Hepatocyte (in vitro differentiated cells): ENCODE data around the gene TANGO2. TPM values are rescaled to one million over a fixed set of nuclear protein-coding genes. Genes with fewer than 3 reads are reported as not detected.
A peak's percentile ranks its signal among the peaks of the same experiment; 100 is the strongest.

Source experiments
- DNase-seq: peaks from one replicate; pipeline ENCODE4 v3.0.0-alpha.2; 2016; ENCODE audit warnings: low spot score
- H2AFZ ChIP-seq: fragments of 200-600 bp; sonication (generic); 2 replicates; pipeline ENCODE4 v1.6.0; 2016; ENCODE audit warnings: antibody characterized with exemption, mild to moderate bottlenecking
- H3K27ac ChIP-seq: fragments of 200-600 bp; sonication (generic); 2 replicates; pipeline ENCODE4 v1.5.1; 2016; ENCODE audit warnings: mild to moderate bottlenecking
- H3K27me3 ChIP-seq: fragments of 200-600 bp; sonication (generic); 2 replicates; pipeline ENCODE4 v1.6.1; 2016
- H3K36me3 ChIP-seq: fragments of 200-600 bp; sonication (generic); replicated peaks from 2 replicates; pipeline ENCODE4 v1.5.1; 2016; ENCODE audit warnings: low read depth; ENCODE audit not compliant: insufficient read depth
- H3K4me1 ChIP-seq: fragments of 200-600 bp; sonication (generic); 2 replicates; pipeline ENCODE4 v1.5.1; 2016; ENCODE audit warnings: mild to moderate bottlenecking, moderate library complexity; ENCODE audit not compliant: insufficient read depth
- H3K4me2 ChIP-seq: fragments of 200-600 bp; sonication (generic); 2 replicates; pipeline ENCODE4 v1.6.0; 2016
- H3K4me3 ChIP-seq: fragments of 200-600 bp; sonication (generic); 2 replicates; pipeline ENCODE4 v1.5.1; 2016; ENCODE audit warnings: mild to moderate bottlenecking
- H3K79me2 ChIP-seq: fragments of 200-600 bp; sonication (generic); 2 replicates; pipeline ENCODE4 v1.6.0; 2017; ENCODE audit warnings: mild to moderate bottlenecking
- H3K9me2 ChIP-seq: fragments of 200-600 bp; sonication (generic); replicated peaks from 2 replicates; pipeline ENCODE4 v1.6.0; 2017; ENCODE audit warnings: mild to moderate bottlenecking; ENCODE audit not compliant: insufficient read depth
- H3K9me3 ChIP-seq: fragments of 200-600 bp; sonication (generic); 2 replicates; pipeline ENCODE4 v1.5.1; 2016; ENCODE audit warnings: low read depth, mild to moderate bottlenecking
- H4K20me1 ChIP-seq: fragments of 200-600 bp; sonication (generic); 2 replicates; pipeline ENCODE4 v1.6.0; 2016; ENCODE audit warnings: mild to moderate bottlenecking; ENCODE audit not compliant: insufficient read depth, poor library complexity, severe bottlenecking
- CTCF ChIP-seq: fragments of 200-600 bp; sonication (generic); IDR thresholded peaks from 2 replicates; pipeline ENCODE4 v1.5.1; 2016; ENCODE audit warnings: antibody characterized with exemption, mild to moderate bottlenecking; ENCODE audit not compliant: poor library complexity
- EZH2 ChIP-seq: fragments of 200-600 bp; sonication (generic); IDR thresholded peaks from 2 replicates; pipeline ENCODE4 v1.6.1; 2016; ENCODE audit warnings: antibody characterized with exemption, mild to moderate bottlenecking, borderline replicate concordance
- EZH2phosphoT487 ChIP-seq: fragments of 200-600 bp; sonication (generic); IDR thresholded peaks from one replicate; pipeline ENCODE4 v1.6.1; 2018; ENCODE audit warnings: antibody characterized with exemption, mild to moderate bottlenecking, low read depth, moderate library complexity; ENCODE audit not compliant: unreplicated experiment, severe bottlenecking
- WGBS: methylation state at CpG from one replicate; pipeline ENCODE4 v1.1.6; 2016; ENCODE audit warnings: low lambda C conversion rate; ENCODE audit errors: missing lambda C conversion rate; 5-methylcytosine and 5-hydroxymethylcytosine counted together
- polyA plus RNA-seq: library from polyadenylated mRNA; unstranded; fragments of >200 nt; fragmentation: Nextera tagmentation; extraction: Ambion mirVana; gene quantifications from 2 replicates; pipeline ENCODE4 v1.2.1, GENCODE V29; 2016
- total RNA-seq: library from RNA; depleted of rRNA; stranded (reverse); fragments of >200 nt; gene quantifications from 2 replicates; pipeline ENCODE4 v1.2.3, GENCODE V29; 2014

TANGO2 gene
- total and polyA plus RNA-seq, 2 experiments from 2014 or later: 20.8 to 21.4 TPM

- Histone ChIP-seq H3K79me2 (no peaks in the 10 kb centered on the region), H3K27ac (peak overlapping the region; percentile 51), H3K4me2 (no peak overlapping the region), H2AFZ (no peak overlapping the region), H3K4me3 (no peak overlapping the region), H3K9me3 (no peaks in the 10 kb centered on the region), H3K36me3 (no peaks in the 10 kb centered on the region), H3K4me1 (no peaks in the 10 kb centered on the region), H3K9me2 (no peaks in the 10 kb centered on the region), H3K27me3 (no peaks in the 10 kb centered on the region), H4K20me1 (no peaks in the 10 kb centered on the region)
- TF ChIP-seq EZH2phosphoT487 (no peak), EZH2 (no peak), CTCF (no peak)
- WGBS: 91% methylated on average over 15 of the region's 18 CpGs
- DNase-seq: no peak
Observed at GRCh38 chr22:20062043-20062765, 41.3 kb downstream of the TANGO2 start.

- 56% methylated on average over 11 of the region's 11 CpGs for WGBS
- no peaks in the 10 kb centered on the region for H4K20me1 ChIP-seq
- no peaks in the 10 kb centered on the region for H3K4me1 ChIP-seq
- no peak overlapping the region for H3K4me3 ChIP-seq
- no peak overlapping the region for H3K4me2 ChIP-seq
- H3K9me3 ChIP-seq: no peaks in the 10 kb centered on the region
- no peaks in the 10 kb centered on the region for H3K79me2 ChIP-seq
- H3K27me3 ChIP-seq: no peaks in the 10 kb centered on the region
- peak; percentile 55 for DNase-seq
- H3K27ac ChIP-seq: no peak overlapping the region
- no peaks in the 10 kb centered on the region for H3K36me3 ChIP-seq
- H3K9me2 ChIP-seq: no peaks in the 10 kb centered on the region
- no peak overlapping the region for H2AFZ ChIP-seq
- TF ChIP-seq EZH2phosphoT487: no peak
- no peak for TF ChIP-seq CTCF
- no peak for TF ChIP-seq EZH2
Observed at GRCh38 chr22:20062766-20063083, 41.8 kb downstream of the TANGO2 start.

- DNase-seq: no peak
- Histone ChIP-seq H4K20me1 (no peaks in the 10 kb centered on the region), H3K79me2 (no peaks in the 10 kb centered on the region), H3K4me2 (no peak overlapping the region), H2AFZ (no peak overlapping the region), H3K9me3 (no peaks in the 10 kb centered on the region), H3K4me3 (no peak overlapping the region), H3K9me2 (no peaks in the 10 kb centered on the region), H3K36me3 (no peaks in the 10 kb centered on the region), H3K4me1 (no peaks in the 10 kb centered on the region), H3K27me3 (no peaks in the 10 kb centered on the region), H3K27ac (no peak overlapping the region)
- TF ChIP-seq EZH2phosphoT487: no peak
- no peak for TF ChIP-seq EZH2
- no peak for TF ChIP-seq CTCF
- WGBS: 95% methylated on average over 27 of the region's 27 CpGs
Observed at GRCh38 chr22:20063271-20064139, 42.6 kb downstream of the TANGO2 start.
